Gastroesophageal sphincter (tissue), 4 donors: Measurements from ENCODE around the gene LYSMD4. TPM values are rescaled to one million over a fixed set of nuclear protein-coding genes. Genes with fewer than 3 reads are reported as not detected.

ENCODE experiments used
- ATAC-seq: fragments of 150-250 bp; one replicate; pipeline ENCODE4 v1.9.1; 2016; ENCODE audit warnings: mild to moderate bottlenecking, moderate library complexity
- H3K27ac ChIP-seq, 4 donors: fragments of 200-600 bp; sonication (generic) in 3 of 4; 1 replicate in 3 of 4; 2 replicates in 1 of 4; pipeline ENCODE4 v1.5.1; 2016 to 2019
- H3K27me3 ChIP-seq: fragments of 200-600 bp; sonication (generic); one replicate; pipeline ENCODE4 v1.5.1; 2019
- H3K36me3 ChIP-seq, 2 donors: fragments of 200-600 bp; sonication (generic); one replicate each; pipeline ENCODE4 v1.5.1; 2019; ENCODE audit warnings: control low read depth in 1 of 2
- H3K4me1 ChIP-seq, 3 donors: fragments of 200-600 bp; sonication (generic); 1 replicate in 2 of 3; 2 replicates in 1 of 3; pipeline ENCODE4 v1.5.1; 2016 to 2019; ENCODE audit warnings: control low read depth in 2 of 3
- H3K4me3 ChIP-seq, 2 donors: fragments of 200-600 bp; sonication (generic); one replicate each; pipeline ENCODE4 v1.5.1; 2019; ENCODE audit warnings: mild to moderate bottlenecking in 1 of 2, moderate library complexity in 1 of 2
- H3K9me3 ChIP-seq, 3 donors: fragments of 200-600 bp; sonication (generic); one replicate each; pipeline ENCODE4 v1.5.1; 2017 to 2019; ENCODE audit warnings: control low read depth in 2 of 3
- EP300 ChIP-seq: sonication (generic); formaldehyde crosslinking; IDR thresholded peaks from one replicate; pipeline ENCODE4 v1.6.1; 2017; ENCODE audit warnings: antibody characterized with exemption, mild to moderate bottlenecking
- POLR2A ChIP-seq, 2 donors: fragments of 450-650 bp; IDR thresholded peaks; one replicate each; pipeline ENCODE4 v1.6.1; 2017; ENCODE audit warnings: antibody characterized with exemption in 2 of 2, mild to moderate bottlenecking in 2 of 2, moderate library complexity in 1 of 2
- POLR2AphosphoS5 ChIP-seq: sonication (generic); formaldehyde crosslinking; IDR thresholded peaks from one replicate; pipeline ENCODE4 v1.6.1; 2017; ENCODE audit warnings: antibody characterized with exemption
- WGBS, 2 donors: methylation state at CpG; one replicate each; pipeline ENCODE4 v1.1.5; 2018; ENCODE audit warnings: low coverage in 1 of 2; 5-methylcytosine and 5-hydroxymethylcytosine counted together
- total RNA-seq, 4 donors: library from RNA; depleted of rRNA; stranded (reverse); fragments of >200 nt; gene quantifications; one replicate each; pipeline ENCODE4 v1.1.0, GENCODE V29; 2016
- TF ChIP-seq, protein P1 (sequence below), 4 experiments: fragments of 200-600 bp in 2 of 4; fragments of 450-650 bp in 2 of 4; sonication (generic) in 1 of 4; IDR thresholded peaks; one replicate each; pipeline ENCODE4 v1.5.1; 2017 to 2019; ENCODE audit warnings: antibody characterized with exemption in 4 of 4, mild to moderate bottlenecking in 2 of 4, moderate library complexity in 2 of 4

The LYSMD4 gene
- total RNA-seq, 4 donors from 2014 or later: 7.6 to 18.7 (median 13.6) TPM

DNA sequence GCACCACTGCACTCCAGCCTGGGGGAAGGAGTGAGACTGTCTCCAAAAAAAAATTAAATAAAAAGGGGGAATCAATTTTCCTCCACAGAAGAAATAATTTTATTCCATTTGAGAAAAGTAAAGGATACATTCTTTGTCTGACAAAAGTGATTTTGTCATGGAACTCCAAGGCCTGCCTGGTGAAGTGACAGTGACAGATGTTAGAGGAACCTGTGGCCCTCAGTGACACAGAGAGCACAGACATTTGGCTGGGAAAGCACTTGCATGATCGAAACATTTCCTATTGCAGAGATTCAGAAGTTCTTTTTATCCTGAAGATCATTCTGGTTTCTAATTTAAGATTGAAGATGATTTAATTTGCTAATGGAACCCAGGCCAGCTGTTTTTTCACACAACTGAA, 5.9 kb downstream of the LYSMD4 start:
- 33 to 67% methylated on average over 1 of the region's 1 CpG for WGBS, 2 donors
- ATAC-seq: no peak
- H3K4me1 ChIP-seq: peaks cover 0 to 41% (median 12%) of the 10 kb centered on the region in 3 donors
- TF ChIP-seq EP300 (no peak), POLR2A (IDR thresholded peaks at IDR 0.05) (no peak), POLR2AphosphoS5 (no peak)
- TF ChIP-seq, protein P1, sequence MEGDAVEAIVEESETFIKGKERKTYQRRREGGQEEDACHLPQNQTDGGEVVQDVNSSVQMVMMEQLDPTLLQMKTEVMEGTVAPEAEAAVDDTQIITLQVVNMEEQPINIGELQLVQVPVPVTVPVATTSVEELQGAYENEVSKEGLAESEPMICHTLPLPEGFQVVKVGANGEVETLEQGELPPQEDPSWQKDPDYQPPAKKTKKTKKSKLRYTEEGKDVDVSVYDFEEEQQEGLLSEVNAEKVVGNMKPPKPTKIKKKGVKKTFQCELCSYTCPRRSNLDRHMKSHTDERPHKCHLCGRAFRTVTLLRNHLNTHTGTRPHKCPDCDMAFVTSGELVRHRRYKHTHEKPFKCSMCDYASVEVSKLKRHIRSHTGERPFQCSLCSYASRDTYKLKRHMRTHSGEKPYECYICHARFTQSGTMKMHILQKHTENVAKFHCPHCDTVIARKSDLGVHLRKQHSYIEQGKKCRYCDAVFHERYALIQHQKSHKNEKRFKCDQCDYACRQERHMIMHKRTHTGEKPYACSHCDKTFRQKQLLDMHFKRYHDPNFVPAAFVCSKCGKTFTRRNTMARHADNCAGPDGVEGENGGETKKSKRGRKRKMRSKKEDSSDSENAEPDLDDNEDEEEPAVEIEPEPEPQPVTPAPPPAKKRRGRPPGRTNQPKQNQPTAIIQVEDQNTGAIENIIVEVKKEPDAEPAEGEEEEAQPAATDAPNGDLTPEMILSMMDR (IDR thresholded peaks at IDR 0.05): no peak
- H3K36me3 ChIP-seq: peaks cover 0 to 36% of the 10 kb centered on the region in 2 donors
- no peaks in the 10 kb centered on the region for H3K27me3 ChIP-seq
- H3K27ac ChIP-seq: no peak overlapping the region
- H3K9me3 ChIP-seq: no peaks in the 10 kb centered on the region
- H3K4me3 ChIP-seq: no peak overlapping the region

DNA sequence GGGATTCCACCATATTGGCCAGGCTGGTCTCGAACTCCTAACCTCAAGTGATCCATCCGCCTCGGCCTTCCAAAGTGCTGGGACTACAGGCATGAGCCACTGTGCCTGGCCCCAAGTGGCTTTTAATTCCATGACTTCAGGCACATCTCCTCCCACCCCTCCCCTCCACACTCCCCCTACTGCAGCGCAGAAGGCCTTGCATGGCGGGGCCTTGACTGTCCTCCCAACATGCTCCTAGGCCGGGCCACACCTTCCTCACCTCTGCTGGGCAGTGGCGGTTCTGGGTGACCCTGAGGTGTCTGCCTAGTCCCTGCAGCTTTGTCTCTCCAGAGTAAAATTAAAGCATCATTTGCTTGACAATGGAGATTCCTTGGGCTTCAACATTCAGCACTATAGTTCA, 6.9 kb downstream of the LYSMD4 start:
- Histone ChIP-seq H3K4me3 (no peak overlapping the region), H3K27ac (no peak overlapping the region), H3K9me3 (no peaks in the 10 kb centered on the region), H3K36me3 (peaks cover 0 to 36% of the 10 kb centered on the region in 2 donors), H3K27me3 (no peaks in the 10 kb centered on the region), H3K4me1 (peaks cover 0 to 31% (median 8%) of the 10 kb centered on the region in 3 donors)
- WGBS, 2 donors: 50 to 83% methylated on average over 2 to 7 of the region's 7 CpGs
- ATAC-seq: no peak
- TF ChIP-seq POLR2AphosphoS5 (no peak), EP300 (no peak), POLR2A (IDR thresholded peaks at IDR 0.05) (no peak)
- TF ChIP-seq, protein P1 (IDR thresholded peaks at IDR 0.05): no peak

DNA sequence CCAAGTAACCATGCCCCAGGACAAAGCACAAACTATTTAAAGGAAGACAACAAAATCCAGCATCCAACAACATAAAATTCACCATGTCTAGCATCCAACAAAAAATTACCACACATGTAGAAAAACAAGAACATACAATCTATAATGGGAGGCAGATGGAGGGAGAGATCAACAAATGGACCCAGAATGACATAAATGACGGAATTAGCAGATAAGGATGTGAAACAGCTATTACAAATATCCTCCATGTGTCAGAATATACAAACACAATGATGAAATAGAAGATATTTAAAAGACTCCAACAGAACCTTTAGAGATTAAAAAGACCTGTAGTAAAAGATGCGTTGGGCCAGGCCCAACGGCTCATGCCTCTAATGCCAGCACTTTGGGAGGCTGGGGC, 10.8 kb downstream of the LYSMD4 start:
- H3K27me3 ChIP-seq: no peaks in the 10 kb centered on the region
- H3K9me3 ChIP-seq: no peaks in the 10 kb centered on the region
- WGBS, 2 donors: 79 to 100% methylated on average over 2 to 3 of the region's 3 CpGs
- no peak overlapping the region for H3K4me3 ChIP-seq
- H3K4me1 ChIP-seq: peaks cover 0 to 18% (median 8%) of the 10 kb centered on the region in 3 donors
- H3K36me3 ChIP-seq: peaks cover 0 to 15% of the 10 kb centered on the region in 2 donors
- TF ChIP-seq, protein P1 (IDR thresholded peaks at IDR 0.05): no peak
- TF ChIP-seq EP300 (no peak), POLR2A (IDR thresholded peaks at IDR 0.05) (no peak), POLR2AphosphoS5 (no peak)
- no peak for ATAC-seq
- no peak overlapping the region for H3K27ac ChIP-seq

DNA sequence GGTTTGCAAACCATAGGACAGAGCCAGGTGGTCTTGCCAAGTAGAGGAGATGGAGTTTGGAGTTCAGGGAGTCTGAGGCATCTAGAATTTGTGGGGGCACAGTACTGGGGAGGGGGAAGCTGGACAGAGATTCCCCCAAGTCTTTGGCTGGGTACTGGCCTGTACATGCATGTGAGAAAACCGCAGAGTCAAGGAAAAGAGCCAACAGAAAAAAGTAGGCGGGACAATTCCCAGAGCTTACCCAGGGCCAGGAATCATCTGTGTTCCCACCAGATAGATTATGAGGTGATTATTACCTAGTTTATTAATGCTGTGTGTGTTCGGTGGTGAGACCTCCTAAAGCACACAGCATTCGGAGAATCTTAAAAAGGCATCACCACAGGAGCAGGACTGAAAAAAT, 11.3 kb downstream of the LYSMD4 start:
- Histone ChIP-seq H3K9me3 (no peaks in the 10 kb centered on the region), H3K27ac (no peak overlapping the region), H3K27me3 (no peaks in the 10 kb centered on the region), H3K4me3 (no peak overlapping the region), H3K36me3 (peaks cover 0 to 13% of the 10 kb centered on the region in 2 donors), H3K4me1 (peaks cover 0 to 21% (median 11%) of the 10 kb centered on the region in 3 donors)
- 65 to 100% methylated on average over 1 to 4 of the region's 4 CpGs for WGBS, 2 donors
- TF ChIP-seq, protein P1 (IDR thresholded peaks at IDR 0.05): no peak
- TF ChIP-seq POLR2A (IDR thresholded peaks at IDR 0.05) (no peak), POLR2AphosphoS5 (no peak), EP300 (no peak)
- no peak for ATAC-seq

DNA sequence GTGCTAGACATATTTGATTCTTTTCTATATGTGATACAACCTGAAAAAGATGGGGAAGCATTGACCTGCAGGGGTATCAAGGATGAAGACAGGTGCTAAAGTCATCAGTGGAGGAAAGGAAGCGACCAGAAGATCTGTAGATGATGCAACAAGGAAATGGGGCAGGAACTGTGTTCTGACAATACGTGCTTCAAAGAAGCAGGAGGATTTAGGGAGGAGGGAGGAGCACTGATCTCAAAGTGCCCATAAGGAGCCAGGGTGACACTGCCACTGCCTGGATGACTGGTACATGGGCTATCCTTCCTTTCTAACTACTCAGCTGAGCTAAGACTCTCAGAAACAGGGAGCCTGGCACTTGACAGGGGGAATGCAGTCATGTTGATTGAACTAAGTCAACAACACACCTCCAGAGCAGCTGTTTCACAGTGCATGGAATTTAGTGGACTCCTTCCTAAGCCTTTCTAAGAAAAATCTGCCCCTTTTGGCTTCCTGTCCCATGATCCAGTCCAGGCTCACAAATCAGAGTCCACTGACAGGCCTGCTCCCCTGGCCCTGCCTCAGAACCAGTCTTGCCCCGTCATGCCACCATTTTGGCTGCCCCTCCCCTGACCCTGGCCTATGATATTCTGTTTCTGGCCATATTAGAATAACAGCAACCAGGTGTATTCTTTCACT, 12.0 kb downstream of the LYSMD4 start:
- H3K4me1 ChIP-seq: peaks cover 0 to 28% (median 17%) of the 10 kb centered on the region in 3 donors
- no peak overlapping the region for H3K4me3 ChIP-seq
- H3K36me3 ChIP-seq: peaks cover 0 to 10% of the 10 kb centered on the region in 2 donors
- no peak for TF ChIP-seq POLR2A (IDR thresholded peaks at IDR 0.05)
- TF ChIP-seq, protein P1 (IDR thresholded peaks at IDR 0.05): no peak
- no peak for TF ChIP-seq EP300
- TF ChIP-seq POLR2AphosphoS5: no peak
- ATAC-seq: no peak
- H3K27ac ChIP-seq: no peak overlapping the region
- H3K9me3 ChIP-seq: no peaks in the 10 kb centered on the region
- H3K27me3 ChIP-seq: no peaks in the 10 kb centered on the region
- WGBS, 2 donors: 63 to 67% methylated on average over 1 to 2 of the region's 3 CpGs
